HG03342 (cell line): ENCODE measurements around the gene LRTM2.

Experiments used
- ATAC-seq: cut with Tn5 transposase; IDR thresholded peaks from one replicate; pipeline ENCODE4 v1.9.1; 2021; ENCODE audit warnings: mild to moderate bottlenecking, moderate library complexity; ENCODE audit not compliant: unreplicated experiment

The LRTM2 gene

GRCh38 chr12:1882405-1882804 is 62.0 kb downstream of the LRTM2 start:
- no peak for ATAC-seq

GRCh38 chr12:1882850-1883470 is 62.6 kb downstream of the LRTM2 start:
- ATAC-seq, result no peak

GRCh38 chr12:1883513-1883912 is 63.1 kb downstream of the LRTM2 start:
- ATAC-seq, result no peak

- ATAC-seq, result no peak
Measured at GRCh38 chr12:1884651-1885050, 64.3 kb downstream of the LRTM2 start.

GRCh38 chr12:1885082-1885596 is 64.8 kb downstream of the LRTM2 start:
- ATAC-seq, result no peak

- ATAC-seq, result no peak
Measured at GRCh38 chr12:1885599-1886245, 65.4 kb downstream of the LRTM2 start.
